RPMI8226 (cell line): Measurements from ENCODE around the gene ZNF212.
"Not testable (repeated sequence)": the region's sequence is repeated elsewhere in the genome, so short reads cannot be mapped to it uniquely, and the experiment has no call there.

Experiments
- DNase-seq: peaks from one replicate; pipeline ENCODE4 v3.0.0-alpha.2; 2015

ZNF212 gene

DNA sequence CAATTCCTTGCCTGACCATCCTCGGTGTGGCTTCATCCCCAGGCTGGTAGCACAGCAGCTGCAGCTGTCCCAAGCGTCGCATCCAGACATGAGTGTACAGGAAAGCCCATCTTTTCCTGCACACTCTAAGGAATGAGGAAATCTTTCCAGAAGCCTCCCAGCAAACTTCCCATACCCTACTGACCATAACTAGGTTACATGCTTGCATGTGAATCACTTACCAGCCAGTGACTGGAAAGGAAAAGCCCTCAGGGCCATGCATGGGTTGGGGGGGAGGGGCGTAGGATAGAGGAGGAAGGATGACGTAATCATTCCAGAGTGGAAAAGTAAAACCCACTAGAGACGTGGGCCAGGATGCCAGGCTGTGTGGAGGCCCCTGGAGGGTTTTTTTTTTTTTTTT is 18.9 kb upstream of the ZNF212 start:
- DNase-seq = no peak

DNA sequence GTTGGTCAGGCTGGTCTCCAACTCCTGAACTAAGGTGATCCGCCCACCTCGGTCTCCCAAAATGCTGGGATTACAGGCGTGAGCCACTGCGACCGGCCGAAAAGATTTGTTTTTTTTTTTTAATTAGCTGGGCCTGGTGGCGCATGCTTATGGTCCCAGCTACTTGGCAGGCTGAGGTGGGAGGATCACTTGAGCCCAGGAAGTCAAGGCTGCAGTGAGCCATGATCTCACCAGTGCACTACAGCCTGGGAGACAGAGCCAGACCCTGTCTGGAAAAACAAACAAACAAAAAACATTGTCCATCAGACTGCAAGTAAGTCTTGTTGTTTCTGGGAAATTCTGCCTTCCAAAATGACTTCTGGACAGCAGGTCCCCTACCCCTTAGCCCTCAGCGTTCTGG is 16.3 kb upstream of the ZNF212 start:
- no peak for DNase-seq

DNA sequence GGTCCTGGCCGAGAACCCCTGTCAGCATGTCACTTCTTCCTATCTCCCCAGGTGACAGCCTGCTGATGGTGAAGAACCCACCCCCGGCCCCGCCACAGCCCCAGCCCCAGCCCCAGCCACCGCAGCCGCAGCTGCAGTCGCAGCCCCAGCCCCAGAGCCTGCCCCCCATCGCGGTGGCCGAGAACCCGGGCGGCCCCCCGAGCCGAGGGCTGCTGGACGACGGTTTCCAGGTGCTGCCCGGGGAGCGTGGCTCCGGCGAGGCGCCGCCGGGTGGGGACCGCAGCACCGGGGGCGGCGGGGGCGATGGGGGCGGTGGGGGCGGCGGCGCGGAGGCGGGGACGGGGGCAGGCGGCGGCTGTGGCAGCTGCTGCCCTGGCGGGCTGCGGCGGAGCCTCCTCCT is 15.7 kb upstream of the ZNF212 start:
- DNase-seq = no peak

DNA sequence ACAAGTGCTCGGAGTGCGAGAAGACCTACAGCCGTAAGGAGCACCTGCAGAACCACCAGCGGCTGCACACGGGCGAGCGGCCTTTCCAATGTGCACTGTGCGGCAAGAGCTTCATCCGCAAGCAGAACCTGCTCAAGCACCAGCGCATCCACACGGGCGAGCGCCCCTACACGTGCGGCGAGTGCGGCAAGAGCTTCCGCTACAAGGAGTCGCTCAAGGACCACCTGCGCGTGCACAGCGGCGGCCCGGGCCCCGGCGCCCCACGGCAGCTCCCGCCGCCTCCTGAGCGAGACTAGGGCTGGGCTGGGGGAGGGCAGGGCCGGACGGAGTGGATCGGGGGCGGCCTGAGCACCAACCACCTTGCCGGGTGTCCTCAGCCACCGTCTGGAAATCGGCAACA is 15.1 kb upstream of the ZNF212 start:
- DNase-seq = no peak

DNA sequence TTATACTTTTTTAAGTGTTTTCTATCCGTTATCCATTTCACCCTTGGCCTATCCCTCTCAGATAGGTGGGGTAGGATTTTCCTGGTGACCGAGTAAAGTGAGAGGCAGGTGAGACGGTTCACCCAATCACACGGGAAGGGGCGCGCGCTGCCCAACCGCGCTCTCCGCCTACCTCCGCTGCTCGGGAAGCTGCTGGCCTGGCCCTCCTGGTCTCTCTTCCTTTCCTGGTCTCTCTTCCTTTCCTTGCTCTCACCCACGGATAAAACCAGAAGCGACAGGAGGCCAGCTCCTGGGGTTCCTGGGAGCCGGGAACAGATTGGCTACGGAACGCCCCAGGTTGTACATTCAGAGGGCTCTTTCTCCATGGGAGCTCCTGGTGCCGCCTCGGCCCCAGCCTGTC is 14.3 kb upstream of the ZNF212 start:
- DNase-seq = no peak

DNA sequence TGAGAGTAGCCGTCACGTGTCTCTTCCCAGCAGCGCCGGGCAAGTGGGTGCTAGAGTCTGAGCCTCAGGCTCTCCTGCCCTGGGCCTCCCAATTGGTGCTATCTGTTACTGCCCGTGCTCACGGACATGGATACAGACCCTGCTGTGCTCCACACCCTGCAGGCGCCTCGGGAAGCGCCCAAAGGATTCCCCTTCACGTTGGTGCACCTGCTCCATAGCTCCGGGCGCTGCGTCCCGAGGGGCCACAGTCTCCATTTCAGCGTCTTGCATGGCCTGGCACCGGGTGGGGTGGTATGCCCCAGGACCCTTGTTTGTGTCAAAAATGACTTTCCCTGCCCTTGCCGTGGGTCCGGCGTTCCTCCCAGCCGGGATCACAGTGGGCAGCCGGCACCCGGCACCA is 13.8 kb upstream of the ZNF212 start:
- no peak for DNase-seq

DNA sequence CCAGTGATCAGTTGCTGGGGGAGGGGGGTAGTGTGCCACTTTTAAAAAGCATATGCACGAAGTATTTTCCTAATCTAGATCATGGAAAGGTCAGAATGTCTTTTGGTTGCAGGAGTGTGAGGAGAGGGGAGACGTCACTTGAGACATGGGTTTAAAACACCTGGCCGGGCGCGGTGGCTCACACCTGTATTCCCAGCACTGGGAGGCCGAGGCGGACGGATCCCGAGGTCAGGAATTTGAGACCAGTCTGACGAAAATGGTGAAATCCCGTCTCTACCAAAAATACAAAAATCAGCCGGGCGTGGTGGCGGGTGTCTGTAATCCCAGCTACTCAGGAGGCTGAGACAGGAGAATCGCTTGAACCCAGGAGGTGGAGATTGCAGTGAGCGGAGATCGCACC is 13.1 kb upstream of the ZNF212 start:
- not testable (repeated sequence) for DNase-seq

DNA sequence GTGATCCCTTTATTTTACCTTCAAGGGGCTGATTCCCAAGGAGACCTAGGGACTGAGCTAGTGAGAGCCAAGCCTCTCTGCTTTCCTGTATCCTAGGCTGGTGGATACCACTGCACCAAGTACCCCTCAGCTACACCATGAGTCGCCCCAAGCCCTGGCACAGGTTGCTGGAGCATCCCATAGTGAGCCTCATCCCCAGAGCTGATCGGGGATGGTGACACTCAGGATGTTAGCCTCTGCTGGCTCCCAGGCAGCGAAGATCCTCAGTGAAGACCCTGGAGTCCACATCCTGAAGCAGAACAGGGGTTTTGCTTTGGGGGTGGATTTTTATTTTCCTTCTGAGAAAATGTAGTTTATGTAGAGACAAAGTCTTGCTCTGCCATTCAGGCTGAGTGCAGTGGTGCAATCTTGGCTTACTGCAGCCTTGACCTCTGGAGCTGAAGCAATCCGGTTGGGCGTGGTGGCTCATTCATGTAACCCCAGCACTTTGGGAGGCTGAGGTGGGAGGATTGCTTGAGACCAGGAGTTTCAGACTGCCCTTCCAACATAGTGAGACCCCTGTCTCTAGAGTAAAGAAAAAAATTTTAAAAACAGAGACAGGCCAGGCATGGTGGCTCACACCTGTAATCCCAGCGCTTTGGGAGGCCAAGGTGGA is 12.5 kb upstream of the ZNF212 start:
- DNase-seq = no peak

DNA sequence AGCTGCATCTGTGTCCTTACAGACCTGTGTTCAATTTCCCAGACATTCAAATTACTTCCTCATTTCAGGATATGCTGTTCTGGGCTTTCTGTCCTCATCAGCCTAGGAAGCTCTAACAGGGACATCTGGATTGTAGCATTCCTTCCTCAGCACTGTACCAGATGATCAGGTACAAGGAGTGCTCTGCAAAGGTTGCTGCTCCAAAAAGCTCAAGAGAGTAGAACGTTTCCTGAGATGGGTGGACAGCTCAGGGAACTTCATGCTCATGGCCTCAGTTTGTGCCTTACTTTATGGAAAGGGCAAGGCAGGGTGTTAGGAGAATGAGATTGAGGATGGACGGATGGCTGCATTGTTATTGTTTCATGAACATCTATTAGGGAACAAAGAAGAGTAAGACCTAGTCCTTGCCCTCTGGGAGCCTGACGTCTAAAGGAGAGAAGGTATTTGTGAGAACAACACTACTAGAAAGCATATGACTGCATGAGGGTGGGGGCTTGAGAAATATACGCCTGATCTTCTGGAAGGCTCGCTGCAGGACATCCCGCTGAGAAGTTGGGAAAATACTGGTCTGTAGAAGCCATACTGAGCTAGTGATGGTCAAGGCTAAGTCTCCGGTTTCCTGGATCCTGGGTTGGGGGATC is 10.5 kb upstream of the ZNF212 start:
- no peak for DNase-seq

DNA sequence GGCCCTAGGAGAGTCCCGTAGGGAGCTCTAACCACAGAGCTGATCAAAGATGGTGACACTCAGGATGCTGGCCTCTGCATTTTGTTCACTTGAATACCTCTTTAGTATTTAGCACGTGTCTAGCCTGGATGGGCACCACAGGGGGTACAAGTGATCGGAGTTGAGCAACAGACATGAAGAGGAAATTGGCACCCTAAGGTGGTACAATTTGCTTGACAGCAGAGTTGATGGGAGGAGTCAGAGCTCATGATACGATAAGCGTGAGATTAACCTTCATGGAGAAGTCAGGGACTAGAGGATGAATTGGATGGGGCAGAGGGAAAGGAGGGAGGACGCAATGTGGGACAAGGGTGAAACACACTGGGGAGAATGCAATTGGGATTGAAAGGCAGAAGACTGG is 9.9 kb upstream of the ZNF212 start:
- no peak for DNase-seq

DNA sequence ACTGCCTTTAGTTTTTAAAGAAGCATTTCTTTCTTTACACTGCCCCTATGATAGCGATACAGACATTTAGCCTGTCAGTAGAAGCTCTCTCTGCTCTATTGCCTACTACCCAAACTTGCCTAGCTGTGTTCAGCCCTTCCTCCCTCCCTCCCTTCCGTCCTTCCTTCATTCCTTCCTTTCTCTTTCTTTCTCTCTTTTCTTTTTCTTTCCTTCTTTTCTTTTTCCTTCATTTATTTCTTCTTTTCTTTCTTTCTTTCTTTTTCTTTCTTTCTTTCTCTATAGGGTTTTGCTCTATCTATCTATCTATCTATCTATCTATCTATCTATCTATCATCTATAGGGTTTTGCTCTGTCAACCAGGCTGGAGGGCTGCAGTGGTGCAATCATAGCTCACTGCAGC is 7.1 kb upstream of the ZNF212 start:
- DNase-seq = no peak

DNA sequence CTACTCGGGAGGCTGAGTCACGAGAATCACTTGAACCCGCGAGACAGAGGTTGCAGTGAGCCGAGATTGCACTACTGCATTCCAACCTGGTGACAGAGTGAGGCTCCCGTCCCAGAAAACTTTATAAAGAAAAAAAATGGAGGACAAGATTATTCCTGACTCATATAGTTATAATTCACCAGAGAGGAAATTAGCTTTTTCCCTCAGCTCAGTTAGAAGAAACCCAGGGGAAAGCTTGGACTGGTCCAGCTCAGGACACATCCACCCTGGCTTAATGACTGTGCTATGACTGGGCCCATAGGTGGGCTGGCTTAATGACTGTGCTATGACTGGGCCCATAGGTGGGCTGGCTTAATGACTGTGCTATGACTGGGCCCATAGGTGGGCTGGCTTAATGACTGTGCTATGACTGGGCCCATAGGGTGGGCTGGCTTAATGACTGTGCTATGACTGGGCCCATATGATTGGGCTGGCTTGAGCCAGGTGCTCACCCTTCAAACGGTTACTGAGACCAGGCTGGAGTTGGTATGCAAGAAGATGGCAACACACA is 5.7 kb upstream of the ZNF212 start:
- not testable (repeated sequence) for DNase-seq

DNA sequence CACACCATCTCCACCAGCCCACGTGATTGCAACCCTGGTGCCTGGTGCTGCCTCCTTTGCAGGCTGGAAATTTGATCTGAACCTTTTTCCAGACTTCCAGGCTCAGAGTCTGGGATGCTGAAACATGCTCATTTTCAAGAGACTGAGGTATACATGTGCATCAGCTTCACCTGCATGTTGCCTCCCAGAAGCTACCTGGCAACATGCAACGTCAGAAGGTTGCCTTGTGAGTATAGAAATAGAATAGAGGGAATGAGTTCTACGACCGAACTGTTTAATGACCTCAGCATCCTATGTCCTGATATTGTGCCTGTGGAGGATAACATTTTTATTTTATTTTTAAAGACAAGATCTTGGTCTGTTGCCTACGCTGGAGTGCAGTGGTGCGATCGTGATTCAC is 1.9 kb upstream of the ZNF212 start:
- DNase-seq = no peak

DNA sequence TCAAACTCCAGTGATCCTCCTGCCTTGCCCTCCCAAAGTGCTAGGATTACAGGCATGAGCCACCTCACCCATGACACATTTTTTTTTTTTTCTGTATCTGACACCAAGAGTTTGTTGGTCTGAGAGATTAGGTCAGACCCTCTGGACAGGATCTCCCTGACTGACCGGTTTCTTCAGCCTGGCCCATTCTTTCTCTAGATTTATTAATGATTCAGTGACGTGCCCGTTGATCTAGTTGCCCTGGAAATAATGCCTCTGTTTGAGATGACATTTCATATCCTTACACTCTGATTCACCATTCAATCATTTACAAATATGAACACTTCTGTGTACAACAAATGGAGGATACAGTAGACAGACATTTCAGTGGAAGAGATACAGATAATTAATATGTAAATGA is 1.4 kb upstream of the ZNF212 start:
- DNase-seq = no peak

DNA sequence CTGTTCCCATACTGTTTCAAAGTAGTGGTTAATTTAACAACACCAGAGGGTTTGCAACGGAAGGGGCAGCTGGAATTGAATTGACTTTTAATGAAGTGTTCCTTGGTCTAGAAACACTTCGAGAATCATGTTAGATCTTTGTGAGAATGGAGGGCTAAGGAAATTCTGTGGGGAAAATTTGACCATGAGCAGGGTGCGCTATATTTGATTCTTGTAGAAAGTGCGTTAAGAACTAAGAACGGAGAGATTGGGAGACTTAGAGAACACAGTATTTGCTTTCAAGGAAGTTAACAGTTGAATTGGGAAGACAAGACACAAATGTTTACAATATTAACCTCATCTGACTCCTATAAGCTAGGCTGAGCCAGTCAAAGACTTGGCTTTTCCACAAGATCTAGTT is 1.2 kb downstream of the ZNF212 start:
- no peak for DNase-seq

DNA sequence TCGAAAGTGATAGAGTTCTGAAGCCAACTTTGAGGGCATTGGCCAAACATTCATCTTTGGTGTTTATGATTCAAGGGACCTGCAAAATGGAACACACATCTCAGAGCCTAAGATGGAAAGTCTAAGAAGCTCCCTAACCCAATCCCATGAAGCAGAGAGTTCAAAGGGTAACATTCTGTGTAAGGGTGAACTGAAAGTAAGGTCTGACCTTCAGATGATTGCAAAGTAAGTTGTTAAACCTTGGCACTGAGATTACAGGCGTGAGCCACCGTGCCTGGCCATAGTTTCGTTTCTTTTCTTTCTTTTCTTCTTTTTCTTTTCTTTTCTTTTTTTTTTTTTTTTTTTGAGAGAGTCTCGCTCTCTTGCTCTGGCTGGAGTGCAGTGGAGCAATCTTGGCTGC is 2.2 kb downstream of the ZNF212 start:
- DNase-seq = no peak

DNA sequence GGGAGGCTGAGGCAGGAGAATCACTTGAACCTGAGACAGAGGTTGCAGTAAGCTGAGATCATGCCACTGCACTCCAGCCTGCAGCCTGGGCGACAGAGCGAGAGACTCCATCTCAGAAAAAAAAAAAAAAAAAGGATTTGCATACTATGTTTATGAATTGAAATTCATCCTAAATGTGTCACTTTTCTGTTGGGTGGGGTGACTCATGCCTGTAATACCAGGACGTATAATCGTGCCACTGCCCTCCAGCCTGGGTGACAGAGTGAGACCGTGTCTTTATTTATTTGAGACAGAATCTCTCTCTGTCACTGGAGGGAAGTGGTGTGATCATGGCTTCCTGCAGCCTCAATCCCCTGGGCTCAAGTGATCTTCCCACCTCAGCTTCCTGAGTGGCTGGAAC is 5.8 kb downstream of the ZNF212 start:
- DNase-seq = no peak

DNA sequence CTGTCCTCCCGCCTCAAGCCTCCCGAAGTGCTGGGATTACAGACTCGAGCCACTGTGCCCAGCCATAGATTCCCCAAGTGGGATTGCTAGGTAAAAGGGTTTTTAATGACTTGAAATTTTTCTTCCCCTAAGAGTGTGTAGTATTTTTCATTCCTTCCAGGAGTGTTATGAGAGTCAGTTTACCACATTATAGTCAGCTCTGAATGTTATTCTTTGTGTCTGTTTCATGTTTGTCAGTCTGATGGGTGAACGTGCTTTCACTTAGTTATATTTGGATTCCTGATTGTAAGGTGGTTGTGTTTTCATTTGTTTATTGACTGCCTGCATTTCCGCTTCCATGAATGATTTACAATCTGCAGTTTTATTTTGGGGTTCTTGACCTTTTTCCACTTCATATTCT is 6.3 kb downstream of the ZNF212 start:
- DNase-seq = no peak

DNA sequence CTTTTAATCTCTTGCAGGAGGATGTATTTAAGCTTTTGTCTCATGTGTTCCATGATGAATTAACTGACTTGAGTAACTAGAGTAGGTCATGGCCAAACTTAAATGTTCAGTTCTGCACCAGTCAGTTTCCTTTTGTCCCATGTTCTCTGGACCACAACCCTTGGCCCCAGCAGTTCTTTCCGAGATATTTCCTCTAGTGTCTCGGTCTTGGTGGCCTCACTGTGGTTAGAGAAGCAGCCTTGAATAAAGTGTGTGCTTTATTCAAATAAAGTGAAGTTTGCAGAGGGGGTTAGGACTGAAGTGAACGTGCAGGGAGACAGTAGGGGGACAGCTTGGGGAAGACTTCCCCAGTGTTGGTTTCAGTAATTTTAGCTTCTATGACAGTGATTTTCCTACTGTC is 9.3 kb downstream of the ZNF212 start:
- no peak for DNase-seq

DNA sequence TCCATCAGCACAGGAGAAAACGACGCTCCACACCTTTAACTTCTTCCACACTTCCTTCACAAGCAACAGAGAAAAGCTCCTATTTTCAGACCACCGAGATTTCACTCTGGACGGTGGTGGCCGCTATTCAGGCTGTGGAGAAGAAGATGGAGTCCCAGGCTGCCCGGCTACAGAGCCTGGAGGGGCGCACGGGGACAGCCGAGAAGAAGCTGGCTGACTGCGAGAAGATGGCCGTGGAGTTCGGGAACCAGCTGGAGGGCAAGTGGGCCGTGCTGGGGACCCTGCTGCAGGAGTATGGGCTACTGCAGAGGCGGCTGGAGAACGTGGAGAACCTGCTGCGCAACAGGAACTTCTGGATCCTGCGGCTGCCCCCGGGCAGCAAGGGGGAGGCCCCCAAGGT is 10.7 kb downstream of the ZNF212 start:
- not testable (repeated sequence) for DNase-seq

DNA sequence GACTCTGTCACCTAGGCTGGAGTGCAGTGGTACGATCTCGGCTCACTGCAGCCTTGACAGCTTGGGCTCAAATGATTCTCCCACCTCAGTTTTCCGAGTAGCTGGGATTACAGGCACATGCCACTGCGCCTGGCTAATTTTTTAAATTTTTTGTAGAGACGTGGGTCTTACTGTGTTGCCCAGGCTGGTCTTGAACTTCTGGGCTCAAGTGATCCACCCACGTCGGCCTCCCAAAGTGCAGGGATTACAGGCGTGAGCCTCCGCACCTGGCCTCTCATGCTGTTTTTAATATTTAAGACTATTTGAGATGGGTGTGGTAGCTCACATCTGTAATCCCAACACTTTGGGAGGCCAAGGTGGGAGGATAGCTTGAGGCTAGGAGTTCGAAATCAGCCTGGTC is 12.1 kb downstream of the ZNF212 start:
- DNase-seq = not testable (repeated sequence)

DNA sequence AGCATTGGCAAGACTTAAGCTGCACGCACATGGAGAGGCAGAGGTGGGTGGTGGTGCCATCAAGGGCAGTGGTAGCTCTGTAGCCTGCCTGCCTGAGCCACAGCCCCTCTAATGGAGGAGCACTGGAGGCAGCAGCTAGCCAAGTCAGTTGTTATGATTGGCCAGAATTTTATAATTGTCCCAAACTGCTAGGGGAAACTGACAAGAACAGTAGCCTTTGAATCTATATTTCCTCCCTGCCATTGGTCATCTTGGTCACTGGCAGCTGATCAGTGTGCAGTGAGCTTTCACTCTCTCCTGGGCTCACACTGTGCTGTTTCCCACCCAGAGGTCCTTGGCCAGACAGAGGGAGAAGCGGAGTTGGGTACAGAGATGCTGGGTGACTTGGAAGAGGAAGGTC is 12.9 kb downstream of the ZNF212 start:
- DNase-seq = no peak

DNA sequence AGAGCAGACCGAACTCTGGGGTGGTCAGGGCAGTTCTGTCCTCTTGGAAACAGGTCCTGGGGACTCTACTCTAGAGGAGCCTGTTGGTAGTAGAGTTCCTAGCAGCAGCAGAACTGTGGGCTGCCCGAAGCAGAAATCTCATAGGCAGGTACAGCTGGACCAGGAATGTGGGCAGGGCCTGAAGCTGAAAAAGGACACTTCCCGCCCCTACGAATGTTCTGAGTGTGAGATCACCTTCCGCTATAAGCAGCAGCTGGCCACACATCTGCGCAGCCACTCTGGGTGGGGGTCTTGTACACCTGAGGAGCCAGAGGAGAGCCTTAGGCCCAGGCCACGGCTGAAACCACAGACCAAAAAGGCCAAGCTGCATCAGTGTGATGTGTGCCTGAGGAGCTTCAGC is 14.2 kb downstream of the ZNF212 start:
- no peak for DNase-seq

DNA sequence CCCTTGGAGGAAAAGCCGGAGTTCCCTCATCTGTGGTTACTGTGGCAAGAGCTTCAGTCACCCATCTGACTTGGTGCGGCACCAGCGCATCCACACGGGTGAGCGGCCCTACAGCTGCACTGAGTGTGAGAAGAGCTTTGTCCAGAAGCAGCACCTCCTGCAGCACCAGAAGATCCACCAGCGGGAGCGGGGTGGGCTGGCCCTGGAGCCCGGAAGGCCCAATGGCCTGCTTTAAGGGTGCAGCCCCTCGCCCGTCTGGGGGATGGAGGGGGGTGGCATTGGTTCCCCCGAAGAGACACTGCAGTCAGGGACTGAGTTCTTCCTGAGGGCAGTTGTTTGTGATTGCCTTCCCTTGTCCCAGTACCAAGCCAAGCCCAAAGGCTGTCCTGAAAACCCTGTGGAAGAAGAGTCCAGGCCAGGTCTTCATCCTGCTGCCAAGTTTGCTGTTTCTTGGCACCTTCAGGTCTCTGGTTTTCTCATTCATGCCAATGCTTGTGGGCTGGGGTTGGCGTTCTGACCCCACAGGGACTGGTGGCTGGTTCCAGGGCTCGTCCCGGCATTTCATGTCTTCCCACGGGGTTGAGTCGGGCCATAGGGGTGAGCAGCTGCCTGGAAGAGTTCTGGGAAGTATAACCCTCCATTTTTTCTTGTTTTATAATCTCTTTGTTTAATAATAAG is 14.9 kb downstream of the ZNF212 start:
- no peak for DNase-seq
